Mucosa of rectum (tissue), 2 donors: Measurements from ENCODE around the gene SAXO1.

ENCODE experiments used
- H3K27ac ChIP-seq, 2 donors: one replicate each; pipeline ENCODE4 v1.7.0; 2013; ENCODE audit warnings: inconsistent platforms in 2 of 2, low read depth in 2 of 2, low read length in 2 of 2
- H3K27me3 ChIP-seq, 2 donors: one replicate each; pipeline ENCODE4 v1.7.0; 2013; ENCODE audit warnings: low read length in 2 of 2; ENCODE audit not compliant: control insufficient read depth in 2 of 2, insufficient read depth in 2 of 2
- H3K36me3 ChIP-seq, 2 donors: one replicate each; pipeline ENCODE4 v1.7.0; 2013; ENCODE audit warnings: low read length in 2 of 2; ENCODE audit not compliant: control insufficient read depth in 2 of 2, insufficient read depth in 2 of 2
- H3K4me1 ChIP-seq, 2 donors: one replicate each; pipeline ENCODE4 v1.7.0; 2013; ENCODE audit warnings: low read length in 2 of 2, mild to moderate bottlenecking in 1 of 2; ENCODE audit not compliant: control insufficient read depth in 2 of 2, insufficient read depth in 2 of 2
- H3K4me3 ChIP-seq, 2 donors: one replicate each; pipeline ENCODE4 v1.7.0; 2013; ENCODE audit warnings: low read length in 2 of 2
- H3K9ac ChIP-seq, 2 donors: one replicate each; pipeline ENCODE4 v1.7.0; 2013; ENCODE audit warnings: low read length in 2 of 2, low read depth in 1 of 2, mild to moderate bottlenecking in 1 of 2
- H3K9me3 ChIP-seq, 2 donors: one replicate each; pipeline ENCODE4 v1.7.0; 2013; ENCODE audit warnings: low read length in 2 of 2; ENCODE audit not compliant: control insufficient read depth in 2 of 2
- donor health status: healthy.
- donor health status: Normal muscosa, but diverticular disease.

SAXO1 gene

DNA sequence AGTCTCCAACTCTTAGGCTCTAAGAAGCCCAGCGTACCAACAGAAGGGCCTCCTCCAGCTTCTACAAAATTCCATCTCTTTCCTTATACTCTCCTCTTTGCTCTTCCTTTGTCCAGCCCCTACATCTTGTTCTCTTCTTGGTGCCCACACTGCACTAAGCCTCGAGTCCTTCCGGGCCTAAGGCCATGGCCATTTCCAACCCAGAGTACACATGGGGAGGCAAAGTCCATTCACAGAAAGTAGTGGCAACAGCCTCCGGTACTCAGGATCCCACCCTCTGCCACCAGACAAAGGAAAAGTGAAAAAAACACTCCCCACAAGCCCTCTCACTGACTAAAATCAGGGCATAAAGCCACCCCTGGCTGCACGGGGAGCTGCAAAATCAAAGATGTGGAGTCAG is 60.3 kb downstream of the SAXO1 start:
- Histone ChIP-seq H3K27ac (no peak overlapping the region), H3K27me3 (no peaks in the 10 kb centered on the region), H3K36me3 (no peaks in the 10 kb centered on the region), H3K4me1 (peaks cover 0 to 3% of the 10 kb centered on the region in 2 donors), H3K9me3 (no peaks in the 10 kb centered on the region), H3K4me3 (no peak overlapping the region), H3K9ac (no peak overlapping the region)

DNA sequence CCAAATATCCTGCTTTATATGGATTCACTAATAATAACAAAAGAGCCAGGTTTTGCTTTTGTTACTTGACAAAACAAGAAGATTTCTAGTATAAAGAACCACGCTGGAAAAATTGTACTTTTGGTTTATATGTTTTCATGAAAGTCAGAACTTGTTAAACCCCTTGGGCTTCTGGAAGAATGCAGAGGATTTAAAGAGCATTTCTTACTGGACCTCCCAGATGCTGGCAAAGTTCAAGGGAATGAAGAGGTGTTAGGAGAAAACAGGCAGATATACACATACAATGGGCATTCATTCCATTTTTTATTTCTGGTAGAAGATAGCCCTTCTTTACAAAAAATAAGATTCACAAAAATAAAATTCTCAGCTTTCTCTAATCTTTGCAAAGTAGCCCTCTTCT is 61.1 kb downstream of the SAXO1 start:
- Histone ChIP-seq H3K27me3 (no peaks in the 10 kb centered on the region), H3K4me3 (no peak overlapping the region), H3K27ac (no peak overlapping the region), H3K9ac (no peak overlapping the region), H3K36me3 (no peaks in the 10 kb centered on the region), H3K9me3 (no peaks in the 10 kb centered on the region), H3K4me1 (peaks cover 0 to 3% of the 10 kb centered on the region in 2 donors)

DNA sequence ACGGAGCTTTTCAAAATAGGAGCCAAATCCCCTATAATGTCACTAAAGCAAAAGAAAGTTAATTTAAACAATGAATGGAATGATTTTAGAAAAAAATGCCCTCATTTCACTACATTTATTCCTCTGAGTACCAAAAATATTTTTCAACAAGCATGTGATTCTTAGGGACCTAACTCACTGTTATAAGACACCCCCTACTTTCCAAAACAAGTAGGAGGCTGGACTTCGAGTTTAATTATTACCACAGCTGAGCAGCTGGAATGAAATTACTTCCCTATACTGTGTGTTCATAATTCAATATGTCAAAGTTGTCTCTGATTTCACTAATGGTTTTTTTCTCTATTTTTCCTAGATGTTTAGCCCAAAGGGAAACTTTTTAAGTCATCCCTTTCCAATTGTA is 61.6 kb downstream of the SAXO1 start:
- Histone ChIP-seq H3K4me3 (no peak overlapping the region), H3K4me1 (peaks cover 0 to 3% of the 10 kb centered on the region in 2 donors), H3K9ac (no peak overlapping the region), H3K36me3 (no peaks in the 10 kb centered on the region), H3K9me3 (no peaks in the 10 kb centered on the region), H3K27me3 (no peaks in the 10 kb centered on the region), H3K27ac (no peak overlapping the region)

GRCh38 chr9:18970393-18970792 is 62.6 kb downstream of the SAXO1 start:
- Histone ChIP-seq H3K4me3 (no peak overlapping the region), H3K9ac (no peak overlapping the region), H3K9me3 (no peaks in the 10 kb centered on the region), H3K27ac (no peak overlapping the region), H3K27me3 (no peaks in the 10 kb centered on the region), H3K4me1 (peaks cover 0 to 3% of the 10 kb centered on the region in 2 donors), H3K36me3 (no peaks in the 10 kb centered on the region)

DNA sequence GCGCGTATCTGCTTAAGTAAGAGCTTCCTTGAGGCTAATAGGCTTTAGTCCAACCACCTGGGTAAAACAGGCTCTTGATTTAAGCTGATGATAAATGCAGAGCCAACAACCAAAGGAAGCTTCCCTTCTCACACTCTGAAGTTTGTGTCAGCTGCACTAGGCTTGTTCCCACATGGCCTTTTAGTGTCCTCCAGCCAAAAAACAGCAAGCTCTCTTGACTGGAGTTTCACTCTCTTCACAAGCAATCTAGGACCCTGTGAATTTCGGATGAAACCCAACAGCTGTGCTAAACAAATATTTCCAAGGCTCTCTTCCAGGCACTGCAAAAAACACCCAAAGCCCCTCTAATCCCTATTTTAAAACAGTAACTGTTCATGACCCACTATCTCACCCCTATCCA is 63.9 kb downstream of the SAXO1 start:
- Histone ChIP-seq H3K36me3 (no peaks in the 10 kb centered on the region), H3K9me3 (no peaks in the 10 kb centered on the region), H3K4me3 (no peak overlapping the region), H3K27me3 (no peaks in the 10 kb centered on the region), H3K9ac (no peak overlapping the region), H3K27ac (no peak overlapping the region), H3K4me1 (peaks cover 0 to 3% of the 10 kb centered on the region in 2 donors)

- peaks cover 0 to 2% of the 10 kb centered on the region in 2 donors for H3K4me1 ChIP-seq
- no peaks in the 10 kb centered on the region for H3K27me3 ChIP-seq
- H3K4me3 ChIP-seq: no peak overlapping the region
- no peaks in the 10 kb centered on the region for H3K36me3 ChIP-seq
- H3K27ac ChIP-seq: no peak overlapping the region
- no peaks in the 10 kb centered on the region for H3K9me3 ChIP-seq
- H3K9ac ChIP-seq: no peak overlapping the region
Observed at GRCh38 chr9:18955626-18956025, 77.4 kb downstream of the SAXO1 start.

DNA sequence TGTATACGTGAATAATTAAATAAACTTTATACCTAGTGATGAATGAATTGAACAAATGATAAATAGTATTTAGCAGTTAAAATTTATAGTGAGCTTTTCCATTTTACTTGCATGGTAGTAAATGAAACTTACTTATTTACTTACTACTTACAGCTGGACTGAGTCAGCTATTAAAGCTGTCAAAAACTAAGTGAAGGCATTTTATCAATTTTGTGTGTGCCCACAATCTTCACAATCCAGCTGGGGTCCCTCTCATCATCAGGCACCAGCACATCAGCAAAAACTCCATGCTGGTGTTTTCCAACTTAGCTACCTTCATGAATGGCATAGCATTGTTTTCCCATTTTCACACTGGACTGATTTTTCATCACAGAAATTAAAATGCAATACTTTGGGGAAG is 81.1 kb downstream of the SAXO1 start:
- Histone ChIP-seq H3K36me3 (no peaks in the 10 kb centered on the region), H3K27ac (no peak overlapping the region), H3K9me3 (no peaks in the 10 kb centered on the region), H3K27me3 (no peaks in the 10 kb centered on the region), H3K9ac (no peak overlapping the region), H3K4me1 (peaks cover 0 to 2% of the 10 kb centered on the region in 2 donors), H3K4me3 (no peak overlapping the region)

GRCh38 chr9:18947892-18948339 is 85.1 kb downstream of the SAXO1 start:
- H3K27ac ChIP-seq: no peak overlapping the region
- no peak overlapping the region for H3K4me3 ChIP-seq
- no peaks in the 10 kb centered on the region for H3K9me3 ChIP-seq
- H3K4me1 ChIP-seq: peaks cover 0 to 2% of the 10 kb centered on the region in 2 donors
- H3K9ac ChIP-seq: no peak overlapping the region
- no peaks in the 10 kb centered on the region for H3K27me3 ChIP-seq
- no peaks in the 10 kb centered on the region for H3K36me3 ChIP-seq

DNA sequence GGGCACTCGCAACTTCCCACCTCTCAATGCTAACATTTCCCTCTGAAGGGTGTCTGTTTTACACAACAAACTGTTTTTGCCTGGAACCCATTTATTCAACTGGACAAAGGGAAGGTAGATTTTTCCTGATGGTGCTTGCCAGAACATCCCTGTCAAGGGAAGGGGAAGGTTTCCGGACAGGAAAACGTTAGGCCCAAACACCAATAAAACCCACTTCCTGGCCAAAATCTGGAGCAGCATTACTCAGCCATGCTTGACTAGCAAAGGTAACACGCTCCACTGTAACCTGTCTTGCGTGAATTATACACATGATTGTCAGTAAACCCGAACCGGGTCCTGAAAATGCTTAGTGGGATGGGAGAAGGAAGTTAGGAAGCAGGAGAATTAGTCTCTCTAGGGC is 90.2 kb downstream of the SAXO1 start:
- H3K27ac ChIP-seq: no peak overlapping the region
- no peaks in the 10 kb centered on the region for H3K9me3 ChIP-seq
- H3K36me3 ChIP-seq: no peaks in the 10 kb centered on the region
- no peaks in the 10 kb centered on the region for H3K27me3 ChIP-seq
- H3K4me3 ChIP-seq: no peak overlapping the region
- H3K9ac ChIP-seq: no peak overlapping the region
- no peaks in the 10 kb centered on the region for H3K4me1 ChIP-seq

GRCh38 chr9:18941060-18941740 is 91.8 kb downstream of the SAXO1 start:
- H3K36me3 ChIP-seq: no peaks in the 10 kb centered on the region
- H3K27ac ChIP-seq: no peak overlapping the region
- H3K27me3 ChIP-seq: no peaks in the 10 kb centered on the region
- H3K4me3 ChIP-seq: no peak overlapping the region
- no peak overlapping the region for H3K9ac ChIP-seq
- H3K9me3 ChIP-seq: no peaks in the 10 kb centered on the region
- no peaks in the 10 kb centered on the region for H3K4me1 ChIP-seq
